Measurements from ENCODE around the gene SLC1A4. TPM values are rescaled to one million over a fixed set of nuclear protein-coding genes. Genes with fewer than 3 reads are reported as not detected.

The SLC1A4 gene
- total and polyA plus RNA-seq, 12 donors: 13.0 to 196 (median 60.0) TPM

- peaks cover 0 to 23% of the 10 kb centered on the region in 2 donors for H3K4me1 ChIP-seq (replicated peaks in 1 of 2)
- TF ChIP-seq POLR2A (IDR thresholded peaks at IDR 0.05) (no peak), CTCF (IDR thresholded peaks at IDR 0.05) (no peak)
- 95 to 97% (median 95%) methylated on average over 12 to 13 of the region's 13 CpGs for WGBS, 4 donors
- H3K36me3 ChIP-seq (replicated peaks in 1 of 2): no peaks in the 10 kb centered on the region
- H3K9me3 ChIP-seq (replicated peaks in 1 of 3): no peaks in the 10 kb centered on the region
- no peak overlapping the region for H3K27ac ChIP-seq
- H3K4me3 ChIP-seq: no peak overlapping the region
- no peaks in the 10 kb centered on the region for H3K27me3 ChIP-seq
- intact Hi-C loops (cut with DNase I): loop anchor here in 1 of 2 donors (5.0 kb wide), 1 partner anchor 40 kb away; the partner anchor contains the start of gene SLC1A4
- DNase-seq: no peak
These were observed 37.7 kb downstream of the SLC1A4 start for GRCh38 chr2:65026704-65027464.

- Histone ChIP-seq H3K9me3 (replicated peaks in 1 of 3) (no peaks in the 10 kb centered on the region), H3K27ac (peak overlapping the region in 3 of 5 donors; percentile 10 to 59 (median 52)), H3K4me1 (replicated peaks in 1 of 2) (peaks cover 0 to 25% of the 10 kb centered on the region in 2 donors), H3K27me3 (no peaks in the 10 kb centered on the region), H3K4me3 (no peak overlapping the region), H3K36me3 (replicated peaks in 1 of 2) (no peaks in the 10 kb centered on the region)
- WGBS, 4 donors: 40 to 54% (median 42%) methylated on average over 8 of the region's 8 CpGs
- intact Hi-C loops (cut with DNase I): loop anchor here in 1 of 2 donors (5.0 kb wide), 1 partner anchor 40 kb away; the partner anchor contains the start of gene SLC1A4
- DNase-seq: peak in 2 of 7 donors; percentile 40 to 46
- TF ChIP-seq POLR2A (IDR thresholded peaks at IDR 0.05) (no peak), CTCF (IDR thresholded peaks at IDR 0.05) (no peak)
These were observed 38.5 kb downstream of the SLC1A4 start for GRCh38 chr2:65027616-65028244.

DNA sequence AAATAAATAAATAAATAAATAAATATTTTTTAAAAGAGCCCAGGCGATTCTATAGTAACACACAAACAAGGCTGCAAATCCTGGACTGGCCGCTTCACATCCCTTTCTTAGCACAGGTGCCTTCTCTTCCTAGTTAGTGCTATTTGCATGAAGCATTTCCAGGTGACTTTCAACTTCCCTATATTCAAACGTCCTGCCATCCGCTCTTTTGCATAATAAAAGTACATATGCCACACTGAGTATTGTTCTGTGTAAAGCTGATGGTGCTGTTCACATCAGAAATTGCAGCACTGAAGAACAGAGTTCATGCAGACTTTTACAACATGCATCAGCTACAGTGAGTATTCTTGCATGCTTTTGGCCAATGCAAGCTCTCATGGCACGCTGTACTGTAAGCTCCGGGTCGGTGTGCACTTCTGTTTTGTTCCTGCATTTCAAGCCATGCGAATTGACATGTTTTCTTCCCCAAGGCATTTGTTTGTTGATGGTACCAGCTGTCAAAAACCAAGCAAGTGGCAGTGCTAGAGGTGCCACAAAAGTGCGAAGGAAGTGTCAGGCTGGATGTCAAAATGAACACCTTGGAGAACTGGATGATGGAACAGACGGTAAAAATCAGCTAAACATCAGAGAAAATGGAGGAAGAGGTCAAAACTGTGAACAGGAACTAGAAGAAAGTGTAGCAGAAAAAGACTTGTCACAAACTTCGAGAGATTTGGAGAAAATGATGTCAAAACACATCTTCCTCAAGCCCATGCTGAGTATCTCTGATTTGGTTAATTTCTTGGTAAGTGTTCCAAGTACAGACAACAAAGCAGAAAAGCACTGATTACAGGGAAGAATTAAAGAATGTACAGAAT is 41.5 kb downstream of the SLC1A4 start:
- WGBS, 4 donors: 82 to 86% (median 85%) methylated on average over 9 to 11 of the region's 11 CpGs
- DNase-seq: no peak
- H3K9me3 ChIP-seq (replicated peaks in 1 of 3): no peaks in the 10 kb centered on the region
- no peak overlapping the region for H3K27ac ChIP-seq
- no peaks in the 10 kb centered on the region for H3K36me3 ChIP-seq (replicated peaks in 1 of 2)
- H3K27me3 ChIP-seq: no peaks in the 10 kb centered on the region
- no peak overlapping the region for H3K4me3 ChIP-seq
- intact Hi-C loops (cut with DNase I): no loop called here
- H3K4me1 ChIP-seq (replicated peaks in 1 of 2): peaks cover 0 to 25% of the 10 kb centered on the region in 2 donors
- no peak for TF ChIP-seq CTCF (IDR thresholded peaks at IDR 0.05)
- TF ChIP-seq POLR2A (IDR thresholded peaks at IDR 0.05): no peak

Data from adrenal gland (tissue), 12 donors.